ENCODE data around the gene EGFLAM. TPM values are rescaled to one million over a fixed set of nuclear protein-coding genes. Genes with fewer than 3 reads are reported as not detected.

The EGFLAM gene
- total and polyA plus RNA-seq, 10 of the 15 experiments (the other 5 are each of a cell fraction or from before 2014, with no cell fraction given): 0.37 TPM; not detected in 9

DNA sequence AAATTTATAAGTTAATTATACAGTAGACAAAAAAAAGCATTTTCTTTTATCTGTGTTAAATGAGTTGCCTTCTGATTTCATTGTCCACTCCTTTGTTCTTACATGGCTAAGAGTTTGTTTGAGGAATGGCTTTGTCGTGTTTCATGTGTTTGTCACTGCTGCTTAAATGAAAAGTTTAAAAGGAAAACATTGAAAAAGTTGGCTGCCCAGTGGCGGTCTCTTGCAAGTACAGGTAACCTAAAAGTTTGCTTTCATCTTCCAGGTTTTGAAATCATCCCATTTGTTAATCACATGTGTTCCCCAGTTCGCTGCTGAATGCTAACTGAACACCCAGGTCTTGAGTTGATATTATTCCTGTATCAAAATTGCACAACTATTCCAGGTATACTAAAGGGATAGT lies 33.9 kb downstream of the EGFLAM start:
- no TSS peak for BruUV-seq (replicated peaks)
- in situ Hi-C loops (cut with MboI): no loop called here

GRCh38 chr5:38295751-38296150 lies 37.4 kb downstream of the EGFLAM start:
- Histone ChIP-seq H2AFZ (ENCODE audit: control insufficient read depth, low read depth, low read length) (no peak overlapping the region), H3K9me3 (replicated peaks; ENCODE audit: control insufficient read depth, insufficient read depth, low read length) (no peaks in the 10 kb centered on the region), H3K79me2 (ENCODE audit: control insufficient read depth, insufficient read depth, low read length) (no peaks in the 10 kb centered on the region), H4K20me1 (ENCODE audit: control insufficient read depth, insufficient read depth) (no peaks in the 10 kb centered on the region), H3K27me3 (replicated peaks in 1 of 2; ENCODE audit: control insufficient read depth in 2 of 2, insufficient read depth in 2 of 2, low read length in 1 of 2) (no peaks in the 10 kb centered on the region), H3K9ac (ENCODE audit: control insufficient read depth, insufficient read depth, low read length) (no peak overlapping the region), H3K4me3 (no peak overlapping the region), H3K27ac (ENCODE audit: control insufficient read depth, insufficient read depth) (no peak overlapping the region), H3K4me2 (ENCODE audit: control insufficient read depth, insufficient read depth) (no peak overlapping the region), H3K36me3 (ENCODE audit: control insufficient read depth in 2 of 2, insufficient read depth in 2 of 2, low read length in 1 of 2) (no peaks in the 10 kb centered on the region), H3K4me1 (ENCODE audit: control insufficient read depth, insufficient read depth, low read length) (no peaks in the 10 kb centered on the region)
- no peak for FAIRE-seq
- ChIA-PET RAD21 (ENCODE audit: unreplicated experiment) (no interaction called here), POLR2A (no interaction called here), SMC1A (ENCODE audit: uncharacterized antibody, unreplicated experiment) (no interaction called here), CTCF (no interaction called here)
- WGBS (ENCODE audit: insufficient coverage, insufficient replicate concordance, low lambda C conversion rate, missing lambda C conversion rate): 21% methylated on average over 2 of the region's 2 CpGs
- intact Hi-C loops (cut with micrococcal nuclease; ENCODE audit: unreplicated experiment) (no loop called here), in situ Hi-C loops (cut with MboI) (no loop called here)
- BruUV-seq (replicated peaks): no TSS peak
- no peak for DNase-seq (ENCODE audit: low read depth, low spot score)
- ATAC-seq: no peak
- TF ChIP-seq YBX1 (IDR thresholded peaks at IDR 0.05) (no peak), NFXL1 (IDR thresholded peaks at IDR 0.05; ENCODE audit: borderline replicate concordance) (no peak), MYB (IDR thresholded peaks at IDR 0.05; ENCODE audit: borderline replicate concordance, low read depth, low read length) (no peak), MTA3 (IDR thresholded peaks at IDR 0.05; ENCODE audit: borderline replicate concordance, low read length) (no peak), TBL1XR1 (IDR thresholded peaks at IDR 0.05; ENCODE audit: low read depth, low read length) (no peak), CREB1 (IDR thresholded peaks at IDR 0.05; ENCODE audit: low read depth) (no peak), ATF7 (IDR thresholded peaks at IDR 0.05; ENCODE audit: low read depth) (no peak), MTA2 (IDR thresholded peaks at IDR 0.05; ENCODE audit: low read depth) (no peak), SMC3 (IDR thresholded peaks at IDR 0.05; ENCODE audit: borderline replicate concordance, low read length) (no peak), SIN3A (IDR thresholded peaks at IDR 0.05; ENCODE audit: low read depth, low read length) (no peak), EZH2 (IDR thresholded peaks at IDR 0.05; ENCODE audit: borderline replicate concordance, control insufficient read depth, low read depth, low read length) (no peak)
- TF ChIP-seq, protein P1, sequence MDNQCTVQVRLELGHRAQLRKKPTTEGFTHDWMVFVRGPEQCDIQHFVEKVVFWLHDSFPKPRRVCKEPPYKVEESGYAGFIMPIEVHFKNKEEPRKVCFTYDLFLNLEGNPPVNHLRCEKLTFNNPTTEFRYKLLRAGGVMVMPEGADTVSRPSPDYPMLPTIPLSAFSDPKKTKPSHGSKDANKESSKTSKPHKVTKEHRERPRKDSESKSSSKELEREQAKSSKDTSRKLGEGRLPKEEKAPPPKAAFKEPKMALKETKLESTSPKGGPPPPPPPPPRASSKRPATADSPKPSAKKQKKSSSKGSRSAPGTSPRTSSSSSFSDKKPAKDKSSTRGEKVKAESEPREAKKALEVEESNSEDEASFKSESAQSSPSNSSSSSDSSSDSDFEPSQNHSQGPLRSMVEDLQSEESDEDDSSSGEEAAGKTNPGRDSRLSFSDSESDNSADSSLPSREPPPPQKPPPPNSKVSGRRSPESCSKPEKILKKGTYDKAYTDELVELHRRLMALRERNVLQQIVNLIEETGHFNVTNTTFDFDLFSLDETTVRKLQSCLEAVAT (IDR thresholded peaks at IDR 0.05): no peak
- TF ChIP-seq, protein P2, sequence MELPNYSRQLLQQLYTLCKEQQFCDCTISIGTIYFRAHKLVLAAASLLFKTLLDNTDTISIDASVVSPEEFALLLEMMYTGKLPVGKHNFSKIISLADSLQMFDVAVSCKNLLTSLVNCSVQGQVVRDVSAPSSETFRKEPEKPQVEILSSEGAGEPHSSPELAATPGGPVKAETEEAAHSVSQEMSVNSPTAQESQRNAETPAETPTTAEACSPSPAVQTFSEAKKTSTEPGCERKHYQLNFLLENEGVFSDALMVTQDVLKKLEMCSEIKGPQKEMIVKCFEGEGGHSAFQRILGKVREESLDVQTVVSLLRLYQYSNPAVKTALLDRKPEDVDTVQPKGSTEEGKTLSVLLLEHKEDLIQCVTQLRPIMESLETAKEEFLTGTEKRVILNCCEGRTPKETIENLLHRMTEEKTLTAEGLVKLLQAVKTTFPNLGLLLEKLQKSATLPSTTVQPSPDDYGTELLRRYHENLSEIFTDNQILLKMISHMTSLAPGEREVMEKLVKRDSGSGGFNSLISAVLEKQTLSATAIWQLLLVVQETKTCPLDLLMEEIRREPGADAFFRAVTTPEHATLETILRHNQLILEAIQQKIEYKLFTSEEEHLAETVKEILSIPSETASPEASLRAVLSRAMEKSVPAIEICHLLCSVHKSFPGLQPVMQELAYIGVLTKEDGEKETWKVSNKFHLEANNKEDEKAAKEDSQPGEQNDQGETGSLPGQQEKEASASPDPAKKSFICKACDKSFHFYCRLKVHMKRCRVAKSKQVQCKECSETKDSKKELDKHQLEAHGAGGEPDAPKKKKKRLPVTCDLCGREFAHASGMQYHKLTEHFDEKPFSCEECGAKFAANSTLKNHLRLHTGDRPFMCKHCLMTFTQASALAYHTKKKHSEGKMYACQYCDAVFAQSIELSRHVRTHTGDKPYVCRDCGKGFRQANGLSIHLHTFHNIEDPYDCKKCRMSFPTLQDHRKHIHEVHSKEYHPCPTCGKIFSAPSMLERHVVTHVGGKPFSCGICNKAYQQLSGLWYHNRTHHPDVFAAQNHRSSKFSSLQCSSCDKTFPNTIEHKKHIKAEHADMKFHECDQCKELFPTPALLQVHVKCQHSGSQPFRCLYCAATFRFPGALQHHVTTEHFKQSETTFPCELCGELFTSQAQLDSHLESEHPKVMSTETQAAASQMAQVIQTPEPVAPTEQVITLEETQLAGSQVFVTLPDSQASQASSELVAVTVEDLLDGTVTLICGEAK (IDR thresholded peaks at IDR 0.05; ENCODE audit: borderline replicate concordance): no peak

More for the DNA sequence above, 33.9 kb downstream of the EGFLAM start:
- POLR2A ChIA-PET: no interaction called here
- FAIRE-seq: no peak
- H3K4me1 ChIP-seq (ENCODE audit: control insufficient read depth, insufficient read depth, low read length): no peaks in the 10 kb centered on the region
- no peaks in the 10 kb centered on the region for H3K27me3 ChIP-seq (replicated peaks in 1 of 2; ENCODE audit: control insufficient read depth in 2 of 2, insufficient read depth in 2 of 2, low read length in 1 of 2)
- no peak overlapping the region for H2AFZ ChIP-seq (ENCODE audit: control insufficient read depth, low read depth, low read length)
- intact Hi-C loops (cut with micrococcal nuclease; ENCODE audit: unreplicated experiment): no loop called here
- WGBS (ENCODE audit: insufficient coverage, insufficient replicate concordance, low lambda C conversion rate, missing lambda C conversion rate): 9% methylated on average over 3 of the region's 3 CpGs
- H3K36me3 ChIP-seq (ENCODE audit: control insufficient read depth in 2 of 2, insufficient read depth in 2 of 2, low read length in 1 of 2): no peaks in the 10 kb centered on the region
- H3K79me2 ChIP-seq (ENCODE audit: control insufficient read depth, insufficient read depth, low read length): no peaks in the 10 kb centered on the region
- DNase-seq (ENCODE audit: low read depth, low spot score): no peak
- H4K20me1 ChIP-seq (ENCODE audit: control insufficient read depth, insufficient read depth): no peaks in the 10 kb centered on the region
- H3K27ac ChIP-seq (ENCODE audit: control insufficient read depth, insufficient read depth): no peak overlapping the region
- H3K4me3 ChIP-seq: no peak overlapping the region
- CTCF ChIA-PET: interaction anchor here (0.9 kb wide), 1 partner anchor 27 kb away, joined by 3 read pairs; no protein-coding TSS in a partner anchor
- RAD21 ChIA-PET (ENCODE audit: unreplicated experiment): no interaction called here
- no peaks in the 10 kb centered on the region for H3K9me3 ChIP-seq (replicated peaks; ENCODE audit: control insufficient read depth, insufficient read depth, low read length)
- H3K4me2 ChIP-seq (ENCODE audit: control insufficient read depth, insufficient read depth): no peak overlapping the region
- SMC1A ChIA-PET (ENCODE audit: uncharacterized antibody, unreplicated experiment): no interaction called here
- TF ChIP-seq, protein P3, sequence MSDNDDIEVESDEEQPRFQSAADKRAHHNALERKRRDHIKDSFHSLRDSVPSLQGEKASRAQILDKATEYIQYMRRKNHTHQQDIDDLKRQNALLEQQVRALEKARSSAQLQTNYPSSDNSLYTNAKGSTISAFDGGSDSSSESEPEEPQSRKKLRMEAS (IDR thresholded peaks at IDR 0.05; ENCODE audit: low read depth, low read length): no peak
- no peak overlapping the region for H3K9ac ChIP-seq (ENCODE audit: control insufficient read depth, insufficient read depth, low read length)
- no peak for ATAC-seq

Data from GM12878 (cell line).